MM.1S (cell line): ENCODE measurements around the gene CACNA1H.

Source experiments
- DNase-seq: peaks from one replicate; pipeline ENCODE4 v3.0.0-alpha.2; 2015
- H2AFZ ChIP-seq: fragments of 300-600 bp; sonication (generic); 2 replicates; pipeline ENCODE4 v1.6.0; 2016; ENCODE audit warnings: antibody characterized with exemption, low read length
- H3F3A ChIP-seq: fragments of 300-600 bp; sonication (generic); 2 replicates; pipeline ENCODE4 v1.6.1; 2016; ENCODE audit warnings: mild to moderate bottlenecking, antibody characterized with exemption, low read length, moderate library complexity, mixed read lengths; ENCODE audit not compliant: insufficient read depth
- H3K27ac ChIP-seq: fragments of 300-600 bp; sonication (generic); 2 replicates; pipeline ENCODE4 v1.5.1; 2016; ENCODE audit warnings: mild to moderate bottlenecking, low read length
- H3K27me3 ChIP-seq: fragments of 300-600 bp; sonication (generic); replicated peaks from 2 replicates; pipeline ENCODE4 v1.6.0; 2016; ENCODE audit warnings: low read length; ENCODE audit not compliant: insufficient read depth
- H3K36me3 ChIP-seq: fragments of 300-600 bp; sonication (generic); replicated peaks from 2 replicates; pipeline ENCODE4 v1.6.1; 2016; ENCODE audit warnings: mild to moderate bottlenecking, low read length, mixed read lengths; ENCODE audit not compliant: insufficient read depth
- H3K4me1 ChIP-seq: fragments of 300-600 bp; sonication (generic); 2 replicates; pipeline ENCODE4 v1.6.1; 2016; ENCODE audit warnings: low read length, mixed read lengths
- H3K4me2 ChIP-seq: fragments of 300-600 bp; sonication (generic); 2 replicates; pipeline ENCODE4 v1.6.0; 2016; ENCODE audit warnings: low read depth, low read length
- H3K4me3 ChIP-seq: fragments of 300-600 bp; sonication (generic); 2 replicates; pipeline ENCODE4 v1.5.1; 2016; ENCODE audit warnings: low read length, mixed read lengths
- H3K79me2 ChIP-seq: fragments of 300-600 bp; sonication (generic); 2 replicates; pipeline ENCODE4 v1.6.1; 2016; ENCODE audit warnings: mixed run types, low read length, mixed read lengths
- H3K9ac ChIP-seq: fragments of 300-600 bp; sonication (generic); 2 replicates; pipeline ENCODE4 v1.6.1; 2016; ENCODE audit warnings: low read length, mixed read lengths
- H3K9me2 ChIP-seq: fragments of 300-600 bp; sonication (generic); replicated peaks from 2 replicates; pipeline ENCODE4 v1.6.1; 2016; ENCODE audit warnings: mild to moderate bottlenecking, low read length, mixed read lengths; ENCODE audit not compliant: insufficient read depth
- H3K9me3 ChIP-seq: fragments of 300-600 bp; sonication (generic); replicated peaks from 2 replicates; pipeline ENCODE4 v1.6.1; 2016; ENCODE audit warnings: mild to moderate bottlenecking, low read length, mixed read lengths; ENCODE audit not compliant: insufficient read depth
- H4K20me1 ChIP-seq: fragments of 300-600 bp; sonication (generic); 2 replicates; pipeline ENCODE4 v1.6.1; 2016; ENCODE audit warnings: mild to moderate bottlenecking, low read length, moderate library complexity, mixed read lengths; ENCODE audit not compliant: insufficient read depth
- CTCF ChIP-seq: fragments of 300-600 bp; sonication (generic); IDR thresholded peaks from 2 replicates; pipeline ENCODE4 v1.5.1; 2016; ENCODE audit warnings: antibody characterized with exemption, low read length, mixed read lengths
- EZH2 ChIP-seq: fragments of 300-600 bp; sonication (generic); optimal IDR thresholded peaks from 2 replicates; pipeline ENCODE3; 2017; ENCODE audit warnings: low read depth, mild to moderate bottlenecking, antibody characterized with exemption, low read length, mixed read lengths
- EZH2phosphoT487 ChIP-seq: fragments of 300-600 bp; sonication (generic); IDR thresholded peaks from 2 replicates; pipeline ENCODE4 v1.6.1; 2018; ENCODE audit warnings: antibody characterized with exemption, low read length

CACNA1H gene

GRCh38 chr16:1117176-1117900 is 35.6 kb upstream of the CACNA1H start:
- H3K4me1 ChIP-seq = 0 out of 2 replicates have a peak, but pooled peaks cover 5% of the 10 kb centered on the region
- no peak overlapping the region for H3K27ac ChIP-seq
- H3K9me3 ChIP-seq = no peaks in the 10 kb centered on the region
- H3K9me2 ChIP-seq = no peaks in the 10 kb centered on the region
- H3K4me2 ChIP-seq = no peak overlapping the region
- no peaks in the 10 kb centered on the region for H4K20me1 ChIP-seq
- H3K36me3 ChIP-seq = no peaks in the 10 kb centered on the region
- DNase-seq = no peak
- H3K27me3 ChIP-seq = peaks cover 91% of the 10 kb centered on the region
- TF ChIP-seq EZH2phosphoT487 (no peak), CTCF (no peak), EZH2 (no peak)
- no peak overlapping the region for H3K9ac ChIP-seq
- H3K4me3 ChIP-seq = no peak overlapping the region
- no peaks in the 10 kb centered on the region for H3K79me2 ChIP-seq
- H2AFZ ChIP-seq = no peak overlapping the region
- no peaks in the 10 kb centered on the region for H3F3A ChIP-seq

GRCh38 chr16:1117926-1118325 is 35.0 kb upstream of the CACNA1H start:
- Histone ChIP-seq H3K9me3 (no peaks in the 10 kb centered on the region), H3F3A (no peaks in the 10 kb centered on the region), H3K79me2 (no peaks in the 10 kb centered on the region), H3K27me3 (peaks cover 91% of the 10 kb centered on the region), H3K4me2 (no peak overlapping the region), H3K27ac (no peak overlapping the region), H3K36me3 (no peaks in the 10 kb centered on the region), H3K4me3 (no peak overlapping the region), H2AFZ (no peak overlapping the region), H3K9me2 (no peaks in the 10 kb centered on the region), H3K4me1 (0 out of 2 replicates have a peak, but pooled peaks cover 5% of the 10 kb centered on the region), H4K20me1 (no peaks in the 10 kb centered on the region), H3K9ac (no peak overlapping the region)
- TF ChIP-seq CTCF (no peak), EZH2 (no peak), EZH2phosphoT487 (no peak)
- DNase-seq = no peak

GRCh38 chr16:1119129-1119528 is 33.8 kb upstream of the CACNA1H start:
- Histone ChIP-seq H3K4me1 (0 out of 2 replicates have a peak, but pooled peaks cover 5% of the 10 kb centered on the region), H3F3A (no peaks in the 10 kb centered on the region), H4K20me1 (no peaks in the 10 kb centered on the region), H3K9me3 (no peaks in the 10 kb centered on the region), H3K4me2 (no peak overlapping the region), H3K9me2 (no peaks in the 10 kb centered on the region), H3K27ac (no peak overlapping the region), H3K9ac (no peak overlapping the region), H3K27me3 (peaks cover 94% of the 10 kb centered on the region), H2AFZ (no peak overlapping the region), H3K4me3 (no peak overlapping the region), H3K36me3 (no peaks in the 10 kb centered on the region), H3K79me2 (no peaks in the 10 kb centered on the region)
- TF ChIP-seq CTCF = no peak
- no peak for TF ChIP-seq EZH2
- no peak for TF ChIP-seq EZH2phosphoT487
- no peak for DNase-seq
